ENCODE data around the gene MSH4.

The MSH4 gene

GRCh38 chr1:75952016-75952415 is 155.3 kb downstream of the MSH4 start:
- Mint-ChIP-seq H3K4me1 (no peaks in the 10 kb centered on the region), H3K27me3 (no peaks in the 10 kb centered on the region), H3K9me3 (no peaks in the 10 kb centered on the region), H3K4me3 (no peak overlapping the region), H3K27ac (no peak overlapping the region)
- no peak for DNase-seq
- ATAC-seq, result no peak

- Mint-ChIP-seq H3K9me3 (no peaks in the 10 kb centered on the region), H3K4me1 (no peaks in the 10 kb centered on the region), H3K27ac (no peak overlapping the region), H3K4me3 (no peak overlapping the region), H3K27me3 (no peaks in the 10 kb centered on the region)
- DNase-seq (no peak), ATAC-seq (no peak)
These were observed 156.8 kb downstream of the MSH4 start for GRCh38 chr1:75953461-75953860.

GRCh38 chr1:75954586-75954985 is 157.9 kb downstream of the MSH4 start:
- H3K27ac Mint-ChIP-seq, result no peak overlapping the region
- H3K4me3 Mint-ChIP-seq, result no peak overlapping the region
- H3K9me3 Mint-ChIP-seq, result no peaks in the 10 kb centered on the region
- DNase-seq (no peak), ATAC-seq (no peak)
- no peaks in the 10 kb centered on the region for H3K27me3 Mint-ChIP-seq
- H3K4me1 Mint-ChIP-seq, result no peaks in the 10 kb centered on the region
